GM12872 (cell line): ENCODE measurements around the gene HAUS7.

Source experiments
- TF ChIP-seq, protein P1 (sequence below): IDR thresholded peaks from 3 replicates; pipeline ENCODE4 v1.5.1; 2011; ENCODE audit warnings: low read depth, mild to moderate bottlenecking, low read length, moderate library complexity; ENCODE audit not compliant: insufficient read depth

The HAUS7 gene

DNA sequence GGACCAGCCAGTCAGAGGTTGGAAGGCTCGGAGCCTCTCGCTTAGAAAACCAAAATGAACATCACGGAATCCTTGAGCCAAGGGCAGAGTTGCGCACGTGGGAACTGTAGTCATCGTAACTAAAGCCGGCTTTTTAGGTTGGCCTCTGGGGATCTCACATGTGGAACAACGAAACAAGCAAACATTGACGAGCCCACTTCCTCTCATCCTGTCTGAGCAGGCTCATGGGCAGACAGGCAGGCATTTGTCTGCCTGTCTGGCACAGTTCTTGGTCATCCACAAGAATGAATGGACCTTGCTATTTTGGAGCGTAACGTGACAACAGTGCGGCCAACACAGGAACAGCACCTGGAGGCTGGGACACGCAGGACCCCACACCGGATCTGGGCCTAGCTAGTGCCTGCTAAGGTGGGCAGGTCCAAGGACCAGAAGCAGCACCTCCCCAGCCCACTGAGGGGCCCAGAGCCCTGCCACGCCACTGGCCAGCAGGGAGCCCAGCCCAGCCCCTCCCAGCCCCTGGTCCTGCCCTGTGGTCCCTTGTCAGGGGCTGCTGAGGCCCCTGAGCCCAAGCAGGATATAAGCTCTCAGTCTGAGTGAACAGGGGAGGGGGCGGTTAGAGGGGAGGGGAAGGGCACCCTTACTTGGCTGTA is 15.3 kb downstream of the HAUS7 start:
- TF ChIP-seq, protein P1, sequence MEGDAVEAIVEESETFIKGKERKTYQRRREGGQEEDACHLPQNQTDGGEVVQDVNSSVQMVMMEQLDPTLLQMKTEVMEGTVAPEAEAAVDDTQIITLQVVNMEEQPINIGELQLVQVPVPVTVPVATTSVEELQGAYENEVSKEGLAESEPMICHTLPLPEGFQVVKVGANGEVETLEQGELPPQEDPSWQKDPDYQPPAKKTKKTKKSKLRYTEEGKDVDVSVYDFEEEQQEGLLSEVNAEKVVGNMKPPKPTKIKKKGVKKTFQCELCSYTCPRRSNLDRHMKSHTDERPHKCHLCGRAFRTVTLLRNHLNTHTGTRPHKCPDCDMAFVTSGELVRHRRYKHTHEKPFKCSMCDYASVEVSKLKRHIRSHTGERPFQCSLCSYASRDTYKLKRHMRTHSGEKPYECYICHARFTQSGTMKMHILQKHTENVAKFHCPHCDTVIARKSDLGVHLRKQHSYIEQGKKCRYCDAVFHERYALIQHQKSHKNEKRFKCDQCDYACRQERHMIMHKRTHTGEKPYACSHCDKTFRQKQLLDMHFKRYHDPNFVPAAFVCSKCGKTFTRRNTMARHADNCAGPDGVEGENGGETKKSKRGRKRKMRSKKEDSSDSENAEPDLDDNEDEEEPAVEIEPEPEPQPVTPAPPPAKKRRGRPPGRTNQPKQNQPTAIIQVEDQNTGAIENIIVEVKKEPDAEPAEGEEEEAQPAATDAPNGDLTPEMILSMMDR: no peak

DNA sequence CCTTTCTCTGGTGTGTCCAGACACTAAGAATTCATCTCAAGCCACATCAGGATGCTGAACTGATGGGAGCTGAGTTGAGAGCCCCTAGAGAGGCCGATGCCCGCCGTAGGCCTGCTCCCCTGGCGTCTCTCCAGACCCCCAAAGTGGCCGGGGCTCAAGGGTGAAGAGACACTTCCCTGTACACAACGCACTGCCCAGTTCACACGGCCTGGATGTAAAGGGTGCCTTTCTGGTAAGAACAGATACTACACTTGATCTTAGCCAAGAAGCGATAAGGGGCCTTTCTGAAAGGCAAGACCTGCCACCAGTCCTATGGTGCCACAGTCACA is 19.5 kb downstream of the HAUS7 start:
- TF ChIP-seq, protein P1: no peak

DNA sequence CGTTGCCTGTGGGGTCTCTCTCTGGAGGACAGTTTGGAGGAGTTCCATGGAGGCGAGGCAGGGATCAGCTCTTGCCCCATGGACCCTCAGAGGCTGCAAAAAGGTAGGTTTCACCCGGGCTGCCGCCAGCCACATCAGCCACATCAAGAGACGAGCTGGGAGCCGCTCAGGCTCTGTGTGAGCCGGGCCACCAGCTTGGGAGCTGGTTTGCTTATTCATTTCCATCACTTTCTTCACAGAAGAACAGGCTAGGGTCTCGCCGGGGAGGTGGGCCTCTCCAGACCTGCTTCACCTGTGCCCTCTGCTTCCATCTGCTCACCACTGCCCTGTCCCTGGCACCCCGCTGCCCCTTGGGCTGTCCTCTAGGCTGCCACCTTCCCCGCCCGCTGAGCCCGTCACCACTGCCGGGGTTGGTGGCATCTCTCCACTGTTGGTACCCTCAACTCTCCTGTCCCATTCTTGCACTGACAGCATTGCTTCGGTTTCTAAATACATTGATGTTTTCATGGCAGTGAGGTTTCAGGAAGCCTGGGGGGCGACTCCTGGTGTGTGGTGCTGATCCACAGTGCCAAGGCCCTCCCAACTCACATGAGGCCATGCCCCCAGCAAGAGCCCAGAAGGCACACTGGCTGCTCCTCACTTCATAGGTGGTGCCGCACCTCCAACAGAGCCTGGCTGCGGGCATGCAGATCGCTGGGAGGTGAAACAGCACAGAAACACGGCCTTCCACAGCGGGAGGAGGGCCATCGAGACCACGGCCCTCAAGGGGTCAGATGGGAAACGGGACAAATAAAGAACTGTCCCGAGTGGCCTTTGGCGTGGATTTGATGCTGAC is 20.0 kb downstream of the HAUS7 start:
- TF ChIP-seq, protein P1: no peak

DNA sequence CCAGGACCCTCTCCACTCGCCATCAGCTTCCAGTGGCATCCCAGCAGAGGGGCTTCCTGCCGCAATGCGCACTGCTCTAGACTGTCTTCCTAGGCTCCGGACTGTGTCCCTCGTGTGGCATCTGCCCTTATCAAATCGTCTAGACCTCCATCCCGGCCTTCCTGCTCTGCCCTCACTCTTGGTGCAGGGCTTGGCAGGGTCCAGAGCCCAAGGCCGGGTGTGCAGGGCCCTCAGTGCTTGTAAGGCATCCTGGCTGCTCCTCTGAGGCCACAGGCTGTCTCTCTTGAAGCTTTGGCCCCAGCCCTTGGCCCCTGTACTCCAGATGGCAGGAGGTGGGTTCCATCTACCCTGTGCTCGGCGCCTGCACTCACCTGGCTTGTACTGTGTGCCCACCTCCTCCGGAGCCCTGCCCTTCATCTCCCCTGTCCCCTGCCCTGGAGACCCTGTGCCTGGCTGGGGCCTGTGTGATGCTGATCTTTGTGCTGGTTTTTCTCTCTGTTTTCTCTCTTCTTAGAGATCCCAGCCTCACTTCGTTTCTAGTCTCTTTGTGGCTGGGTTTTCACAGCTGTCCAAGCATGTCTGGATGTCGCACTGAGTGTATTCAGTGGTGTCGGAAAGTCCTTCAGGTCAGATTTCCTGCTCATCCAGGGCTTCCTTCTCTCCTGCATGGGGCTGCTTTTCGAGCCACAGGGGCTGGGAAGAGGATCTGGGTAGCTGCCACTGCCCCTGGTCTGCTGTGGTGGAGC is 20.8 kb downstream of the HAUS7 start:
- TF ChIP-seq, protein P1: no peak

DNA sequence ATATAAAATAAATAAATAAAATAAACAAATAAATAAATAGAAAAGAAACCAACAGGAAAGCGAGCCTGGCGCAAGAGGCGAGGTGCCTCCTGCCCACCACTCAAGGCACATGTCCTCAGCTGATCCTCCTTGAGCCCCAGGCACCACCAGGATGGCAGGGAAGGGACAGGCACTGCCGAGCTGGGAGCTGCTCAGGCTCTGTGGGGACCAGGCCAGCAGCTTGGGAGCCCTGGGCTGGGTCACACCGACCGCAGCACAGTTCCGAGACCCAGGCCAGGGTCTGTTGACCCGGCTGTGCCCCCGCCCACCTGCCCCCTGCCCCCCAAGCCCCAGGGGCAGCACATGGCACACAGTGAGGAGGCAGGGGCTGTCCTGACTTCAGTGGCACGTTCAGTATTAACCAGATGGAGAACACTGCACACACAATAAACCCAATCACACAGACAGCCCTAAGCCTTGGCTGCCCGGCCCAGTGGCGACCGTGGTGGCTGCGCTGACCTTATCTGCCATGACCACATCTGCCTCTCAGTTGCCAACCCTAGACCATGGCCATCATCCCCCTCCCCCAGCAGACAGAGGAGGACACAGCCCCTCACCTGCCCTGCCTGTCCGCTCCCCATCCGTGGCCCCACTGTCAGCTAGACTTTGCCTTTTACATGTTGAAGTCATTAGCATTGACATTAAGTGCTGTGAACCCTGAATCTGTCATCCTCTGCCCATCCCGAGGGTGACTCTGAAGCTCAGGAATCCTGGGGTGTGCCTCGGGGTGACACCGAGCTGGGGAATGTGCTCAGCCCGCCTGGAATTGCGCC is 21.6 kb downstream of the HAUS7 start:
- TF ChIP-seq, protein P1: no peak

DNA sequence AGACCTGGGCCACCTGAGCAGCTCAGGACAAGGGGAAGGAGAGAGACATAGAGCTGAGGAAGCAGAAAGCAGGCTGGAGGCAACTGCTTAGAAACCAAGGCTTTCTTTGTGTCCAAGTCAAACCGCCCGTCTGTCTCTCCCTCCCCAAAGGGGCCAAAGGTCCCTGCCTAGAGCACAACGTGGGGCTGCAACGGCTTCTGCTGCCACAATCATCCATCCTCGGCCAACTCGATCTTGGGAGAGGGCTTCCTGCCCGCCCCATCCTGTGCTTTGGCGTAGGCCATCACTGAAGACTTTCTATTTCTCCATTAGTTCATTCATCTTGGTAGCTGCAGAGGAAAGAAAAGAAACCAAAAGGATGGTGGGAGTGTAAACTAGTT is 22.8 kb downstream of the HAUS7 start:
- TF ChIP-seq, protein P1: no peak
